ENCODE data around the gene HAT1.

The HAT1 gene

DNA sequence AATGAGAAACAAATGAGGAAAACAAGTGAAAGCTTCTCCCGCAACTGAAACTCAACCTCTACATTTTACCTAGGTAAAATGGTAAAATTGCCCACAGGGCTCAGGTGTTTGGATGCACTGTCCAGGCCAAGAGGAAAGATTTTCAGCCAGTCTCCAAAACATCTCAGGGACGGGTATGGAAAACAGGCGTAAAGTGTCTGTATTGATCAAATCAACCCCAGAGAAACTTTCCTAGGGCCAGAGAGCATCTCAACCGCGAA, 361 bp upstream of the HAT1 start:
- DNase-seq = no peak

DNA sequence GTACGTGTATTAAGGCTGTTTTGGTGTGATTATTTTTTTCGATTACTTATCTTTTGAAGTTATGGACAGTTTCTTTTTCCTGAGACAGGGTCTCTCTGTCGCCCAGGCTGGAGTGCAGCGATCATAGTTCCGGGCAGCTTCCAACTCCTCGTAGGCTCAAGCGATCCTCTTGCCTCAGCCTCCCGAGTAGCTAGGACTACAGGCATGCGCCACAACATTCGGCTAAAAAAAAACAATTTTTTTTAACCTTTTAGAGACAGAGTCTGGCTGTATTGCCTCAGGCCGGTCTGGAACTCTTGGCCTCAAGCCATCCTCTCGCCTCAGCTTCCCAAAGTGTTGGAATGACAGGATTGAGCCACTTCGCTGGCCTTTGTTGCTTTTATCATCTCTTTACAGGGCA, 945 bp downstream of the HAT1 start:
- DNase-seq = no peak

DNA sequence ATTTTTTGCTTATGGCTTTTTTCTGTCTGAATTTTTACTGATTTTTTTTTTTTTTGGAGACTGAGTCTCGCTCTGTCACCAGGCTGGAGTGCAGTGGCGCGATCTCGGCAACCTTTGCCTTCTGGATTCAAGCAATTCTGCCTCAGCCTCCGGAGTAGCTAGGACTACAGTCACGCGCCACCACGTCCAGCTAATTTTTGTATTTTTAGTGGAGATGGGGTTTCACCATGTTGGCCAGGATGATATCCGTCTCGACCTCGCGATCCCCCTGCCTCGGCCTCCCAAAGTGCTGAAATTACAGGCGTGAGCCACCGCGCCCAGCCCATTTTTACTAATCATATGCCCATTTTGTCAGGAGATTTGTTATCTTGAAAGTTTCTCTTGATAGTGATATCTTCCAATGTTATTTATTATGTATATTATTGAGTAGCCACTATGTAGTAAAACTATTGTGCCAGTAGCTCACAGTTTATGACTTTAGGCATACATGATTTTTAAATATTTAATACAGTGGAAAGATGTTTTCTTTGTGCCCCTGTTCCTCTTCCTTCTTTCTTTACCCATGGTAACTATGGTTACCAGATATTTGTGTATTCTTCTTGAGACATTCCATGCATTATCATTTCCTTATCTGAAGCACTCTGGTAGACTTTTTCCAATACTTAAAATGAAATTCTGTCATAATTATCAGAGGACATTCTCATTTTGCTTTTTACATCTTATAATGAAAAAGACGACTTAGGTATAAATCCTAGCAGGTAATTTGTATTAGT, 2.1 kb downstream of the HAT1 start:
- DNase-seq = no peak

DNA sequence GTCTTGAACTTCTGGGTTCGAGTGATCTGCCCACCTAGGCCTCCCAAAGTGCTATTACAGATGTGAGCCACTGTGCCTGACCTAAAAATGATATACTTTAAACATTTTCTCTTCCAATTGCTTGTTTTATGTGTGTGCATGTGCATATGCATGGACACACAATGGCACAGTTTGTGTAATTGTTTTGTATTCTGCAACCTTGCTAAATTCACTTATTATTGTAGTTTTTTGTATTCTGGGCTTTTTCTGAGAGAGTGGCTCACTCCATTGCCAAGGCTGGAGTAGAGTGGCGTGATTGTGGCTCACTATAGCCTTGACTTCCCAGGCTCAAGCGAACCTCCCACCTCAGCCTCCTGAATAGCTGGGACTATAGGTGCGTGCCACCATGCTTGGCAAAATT, 8.1 kb downstream of the HAT1 start:
- DNase-seq = no peak

DNA sequence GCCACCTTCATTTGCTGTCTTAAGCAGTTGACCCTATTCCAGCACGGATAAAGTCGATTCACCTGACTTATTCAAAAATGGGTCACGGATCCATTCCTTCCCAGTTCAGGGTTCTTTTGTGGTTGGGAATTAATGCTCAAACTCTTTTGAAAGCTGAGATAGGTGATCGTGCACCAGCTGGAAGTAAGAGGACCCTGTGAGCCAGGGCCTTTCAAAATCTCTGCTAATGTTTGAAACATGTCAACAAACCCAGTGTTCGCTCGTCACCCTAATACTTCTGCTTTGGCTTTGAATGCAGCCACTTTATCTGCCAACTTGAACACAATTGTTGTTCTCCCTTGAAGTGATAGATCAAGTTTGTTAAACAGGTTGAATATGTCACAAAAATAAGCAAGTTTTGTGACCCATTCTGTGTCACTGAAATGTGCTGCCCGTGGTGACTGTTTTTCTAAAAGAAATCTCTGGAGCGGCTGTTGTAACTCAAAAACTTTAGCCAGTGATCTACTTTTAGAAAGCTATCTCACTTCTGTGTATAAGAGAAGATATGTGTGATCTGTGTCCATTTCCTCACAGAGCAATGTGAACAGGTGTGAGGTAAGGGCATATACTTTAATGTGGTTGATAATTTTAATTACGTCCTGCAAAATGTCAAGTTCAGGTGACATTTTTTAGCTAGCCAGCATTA, 16.9 kb downstream of the HAT1 start:
- no peak for DNase-seq

DNA sequence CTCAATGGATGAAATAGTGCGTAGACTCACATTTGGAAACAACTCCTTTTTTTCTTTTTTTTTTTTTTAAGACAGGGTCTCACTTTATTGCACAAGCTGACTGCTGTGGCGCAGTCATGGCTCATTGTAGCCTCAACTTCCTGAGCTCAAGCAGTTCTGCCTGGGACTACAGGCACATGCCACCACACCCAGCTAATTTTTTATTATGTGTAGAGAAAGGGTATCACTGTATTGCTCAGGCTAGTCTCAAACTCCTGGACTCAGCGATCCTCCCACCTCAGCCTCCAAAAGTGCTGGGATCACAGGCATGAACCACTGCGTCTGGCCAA, 17.4 kb downstream of the HAT1 start:
- no peak for DNase-seq

DNA sequence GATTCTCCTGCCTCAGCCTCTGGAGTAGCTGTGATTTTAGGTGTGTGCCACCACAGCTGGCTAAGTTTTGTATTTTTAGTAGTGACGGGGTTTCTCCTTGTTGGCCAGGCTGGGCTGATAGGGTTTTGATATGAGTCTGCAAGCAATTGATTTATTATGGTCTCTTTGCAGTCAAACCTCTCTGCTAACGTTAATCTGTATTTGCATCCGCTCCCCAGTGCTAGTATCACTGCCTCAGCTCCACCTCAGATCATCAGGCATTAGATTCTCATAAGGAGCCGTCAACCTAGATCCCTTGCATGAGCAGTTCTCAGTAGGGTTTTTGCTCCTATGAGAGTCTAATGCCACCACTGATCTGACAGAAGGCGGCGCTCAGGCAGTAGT, 19.0 kb downstream of the HAT1 start:
- DNase-seq = no peak

DNA sequence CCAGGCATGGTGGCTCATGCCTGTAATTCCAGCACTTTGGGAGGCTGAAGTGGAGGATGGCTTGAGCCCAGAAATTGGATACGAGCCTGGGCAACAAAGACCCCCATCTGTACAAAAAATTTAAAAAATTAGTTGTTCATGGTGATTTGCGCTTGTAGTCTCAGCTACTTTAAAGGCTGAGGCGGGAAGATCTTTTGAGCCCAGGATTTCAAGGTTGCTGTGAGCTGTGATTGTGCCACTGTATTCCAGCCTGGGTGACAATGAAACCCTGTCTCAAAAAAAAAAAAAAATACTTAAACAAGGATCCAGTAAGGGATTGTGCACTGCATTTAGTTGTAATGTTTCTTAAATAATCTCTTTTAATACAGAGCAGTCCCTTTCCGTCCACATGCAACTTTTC, 21.6 kb downstream of the HAT1 start:
- DNase-seq = no peak

DNA sequence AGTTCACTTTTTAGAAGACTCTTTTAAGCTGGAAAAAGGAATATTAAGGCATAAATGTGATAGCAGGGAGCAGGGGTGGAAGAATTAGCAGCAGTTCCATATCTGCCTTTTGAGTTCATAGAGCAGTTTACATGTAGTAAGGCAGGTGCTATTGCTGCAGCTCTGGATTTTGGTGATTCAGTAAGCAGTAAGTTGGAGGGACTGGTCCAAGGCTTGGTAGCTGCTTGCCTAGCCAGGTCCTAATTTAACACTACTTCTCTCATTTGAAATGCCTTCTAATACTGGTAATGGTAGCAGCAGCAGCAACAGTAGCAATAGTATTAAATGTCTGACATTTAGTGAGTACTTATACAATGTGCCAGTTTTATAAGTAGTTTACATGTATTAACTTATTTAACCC, 30.0 kb downstream of the HAT1 start:
- no peak for DNase-seq

DNA sequence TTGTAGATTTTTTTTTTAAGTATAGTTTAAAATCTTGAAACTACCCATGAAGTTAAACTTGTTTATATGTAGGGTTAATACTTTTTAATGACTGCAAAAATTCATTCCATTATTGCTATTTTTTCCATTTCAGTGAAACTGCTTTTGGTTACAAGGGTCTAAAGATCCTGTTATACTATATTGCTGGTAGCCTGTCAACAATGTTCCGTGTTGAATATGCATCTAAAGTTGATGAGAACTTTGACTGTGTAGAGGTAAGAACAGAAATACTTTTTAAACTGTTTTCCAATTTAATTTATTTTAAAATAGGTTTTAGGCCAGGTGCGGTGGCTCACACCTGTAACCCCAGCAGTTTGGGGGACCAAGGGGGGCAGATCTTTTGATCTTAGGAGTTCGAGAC, 30.5 kb downstream of the HAT1 start:
- no peak for DNase-seq

DNA sequence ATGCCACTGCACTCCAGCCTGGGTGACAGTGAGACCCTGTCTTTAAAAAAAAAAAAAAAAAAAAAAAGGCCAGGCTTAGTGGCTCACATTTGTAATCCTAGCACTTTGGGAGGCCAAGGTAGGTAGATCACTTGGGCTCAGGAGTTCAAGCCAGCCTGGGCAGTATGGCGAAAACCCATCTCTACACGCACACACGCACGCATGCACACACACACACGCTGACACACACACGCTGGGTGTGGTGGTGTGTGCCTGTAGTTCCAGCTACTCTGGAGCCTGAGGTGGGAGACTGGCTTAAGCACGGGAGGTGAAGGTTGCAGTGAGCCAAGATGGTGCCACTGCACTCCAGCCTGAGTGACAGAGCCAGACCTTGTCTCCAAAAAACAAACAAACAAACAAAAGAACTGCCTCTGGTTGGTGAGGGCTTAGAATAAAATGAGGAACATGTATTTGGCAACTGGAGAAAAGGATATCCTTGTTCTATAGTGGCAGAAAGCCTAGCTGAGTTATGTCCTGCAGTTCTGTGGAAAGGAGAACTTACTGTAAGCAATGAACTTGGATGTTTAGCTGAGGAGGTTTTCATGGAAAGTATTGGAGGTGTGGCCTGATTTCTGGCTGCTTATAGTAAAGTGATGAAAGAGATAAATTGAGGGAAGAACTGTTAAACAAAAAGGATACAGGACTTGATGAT, 34.0 kb downstream of the HAT1 start:
- no peak for DNase-seq

DNA sequence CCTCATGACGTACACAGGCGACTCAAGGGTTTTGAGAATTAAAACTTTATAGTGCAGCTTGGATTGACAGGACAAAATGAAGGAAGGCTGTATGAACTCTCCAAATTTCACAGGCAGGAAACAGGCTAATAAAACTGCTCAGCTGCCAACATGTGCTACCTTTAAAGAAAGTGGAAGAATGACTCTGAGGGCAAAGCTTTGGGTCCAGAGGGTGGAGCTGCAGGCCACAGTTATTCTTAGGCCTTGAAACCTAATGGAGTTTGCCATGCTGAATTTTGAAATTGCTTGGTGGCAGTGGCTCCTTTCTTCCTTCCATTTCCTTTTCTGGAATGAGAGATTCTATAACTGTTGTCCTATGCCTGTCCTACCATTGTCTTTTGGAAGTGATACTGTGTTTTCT, 34.8 kb downstream of the HAT1 start:
- DNase-seq = no peak

DNA sequence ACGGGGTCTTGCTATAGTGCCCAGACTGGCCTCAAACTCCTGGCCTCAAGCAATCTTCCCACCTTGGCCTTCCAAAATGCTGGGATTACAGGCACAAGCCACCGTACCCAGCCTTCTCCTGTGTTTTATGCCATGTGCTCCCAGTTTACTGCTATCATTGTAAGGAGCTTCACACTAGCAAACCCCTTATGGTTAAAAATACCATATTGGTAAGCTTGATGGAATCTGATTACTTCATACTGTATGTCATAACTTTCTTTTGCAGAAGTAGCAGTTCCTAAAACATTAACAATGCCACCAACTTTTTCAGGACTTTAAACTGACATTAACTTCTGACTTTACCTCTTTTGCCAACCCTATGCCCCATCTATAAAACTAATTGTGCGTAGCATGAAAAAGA, 36.2 kb downstream of the HAT1 start:
- no peak for DNase-seq

DNA sequence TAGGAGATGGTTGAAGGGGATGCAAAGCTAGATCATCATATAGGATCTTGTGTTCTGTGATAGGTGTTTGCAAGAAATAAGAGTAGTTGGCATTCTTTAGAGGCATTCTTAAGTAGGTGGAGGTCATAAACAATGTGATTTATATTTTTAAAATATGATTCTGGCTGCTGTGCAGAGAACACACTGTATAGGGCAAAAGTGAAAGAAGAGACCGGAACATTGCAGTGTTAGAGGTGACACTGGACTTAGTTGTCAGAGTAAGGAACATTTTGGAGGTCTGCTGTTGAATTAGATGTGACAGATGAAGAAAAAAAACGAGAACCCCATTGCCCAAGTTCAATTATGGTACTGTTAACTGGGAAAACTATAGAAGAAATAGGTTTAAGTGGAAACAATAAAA, 37.7 kb downstream of the HAT1 start:
- no peak for DNase-seq

DNA sequence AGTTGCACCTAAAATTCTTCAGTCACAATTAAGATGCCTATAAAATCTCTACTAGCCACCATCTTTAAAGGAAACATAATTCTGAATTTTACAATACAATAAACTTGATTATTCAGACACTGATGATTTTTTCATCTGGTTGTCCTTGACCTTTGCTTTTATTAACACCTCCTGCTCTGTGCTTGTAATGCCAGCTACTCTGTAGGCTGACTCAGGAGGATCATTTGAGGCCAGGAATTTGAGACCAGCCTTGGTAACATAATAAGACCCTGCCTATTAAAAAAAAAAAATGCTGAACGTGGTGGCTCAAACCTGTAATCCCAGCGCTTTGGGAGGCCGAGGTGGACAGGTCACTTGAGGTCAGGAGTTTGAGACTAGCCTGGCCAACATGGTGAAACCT, 38.3 kb downstream of the HAT1 start:
- DNase-seq = no peak

DNA sequence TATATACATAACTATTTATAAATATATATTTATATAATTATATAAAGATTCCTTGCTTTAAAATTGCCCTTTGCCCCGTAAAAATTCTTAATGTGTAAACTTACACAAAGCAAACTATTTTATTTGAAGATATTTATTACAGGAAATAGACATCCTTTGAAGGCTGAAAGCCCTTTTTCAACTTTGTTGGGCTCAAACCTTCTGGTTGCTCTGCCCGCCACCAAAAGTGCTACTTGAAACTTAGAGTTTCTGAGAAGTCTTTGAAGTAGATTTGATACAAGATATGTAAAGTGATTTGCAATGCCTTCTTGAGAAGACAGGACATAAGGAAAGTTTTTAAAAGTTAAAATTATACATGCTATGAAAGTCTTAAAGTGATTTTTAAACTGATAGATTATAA, 40.9 kb downstream of the HAT1 start:
- no peak for DNase-seq

DNA sequence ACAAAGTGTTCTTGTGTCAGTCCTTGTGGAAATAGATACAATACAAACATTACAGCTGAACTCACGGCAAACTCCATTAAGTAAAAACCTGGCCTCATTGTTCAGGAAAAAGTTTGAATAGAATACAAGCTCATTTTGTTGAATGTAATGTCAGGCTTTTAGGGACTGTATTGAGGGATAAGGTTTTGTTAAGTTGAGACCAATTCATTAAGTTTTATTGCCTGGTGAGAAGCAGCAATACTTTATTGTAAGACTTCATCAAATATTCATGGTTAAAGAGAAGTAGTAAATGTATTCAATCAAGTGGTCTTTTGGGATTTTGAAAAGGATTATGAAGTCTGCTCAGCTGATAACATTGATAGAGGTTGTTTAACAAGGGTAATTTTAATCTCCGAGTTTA, 42.0 kb downstream of the HAT1 start:
- no peak for DNase-seq

DNA sequence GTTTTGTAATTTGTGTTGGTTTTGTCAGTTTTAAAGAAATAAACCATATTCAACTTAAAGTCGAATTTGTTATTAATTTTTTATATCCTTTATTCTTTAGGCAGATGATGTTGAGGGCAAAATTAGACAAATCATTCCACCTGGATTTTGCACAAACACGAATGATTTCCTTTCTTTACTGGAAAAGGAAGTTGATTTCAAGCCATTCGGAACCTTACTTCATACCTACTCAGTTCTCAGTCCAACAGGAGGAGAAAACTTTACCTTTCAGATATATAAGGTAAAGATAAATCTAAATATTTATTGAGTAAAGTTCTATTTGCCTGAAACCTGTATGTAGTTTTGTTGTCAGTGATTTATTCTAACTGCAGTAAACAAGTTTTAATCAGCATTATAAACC, 43.0 kb downstream of the HAT1 start:
- no peak for DNase-seq

DNA sequence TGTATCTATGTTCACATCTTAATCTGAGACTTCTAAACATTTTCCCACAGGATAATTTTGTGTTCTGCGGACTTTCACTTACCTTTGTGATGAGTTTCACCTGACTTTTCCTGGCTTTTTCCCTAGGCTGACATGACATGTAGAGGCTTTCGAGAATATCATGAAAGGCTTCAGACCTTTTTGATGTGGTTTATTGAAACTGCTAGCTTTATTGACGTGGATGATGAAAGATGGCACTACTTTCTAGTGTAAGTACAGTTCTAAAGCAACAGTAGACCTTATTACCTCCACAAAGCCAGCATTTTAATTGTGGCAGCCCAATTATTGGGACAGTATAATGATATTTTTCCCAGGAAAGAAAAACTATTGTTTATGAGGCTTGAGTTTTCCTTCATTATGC, 43.4 kb downstream of the HAT1 start:
- DNase-seq = no peak

DNA sequence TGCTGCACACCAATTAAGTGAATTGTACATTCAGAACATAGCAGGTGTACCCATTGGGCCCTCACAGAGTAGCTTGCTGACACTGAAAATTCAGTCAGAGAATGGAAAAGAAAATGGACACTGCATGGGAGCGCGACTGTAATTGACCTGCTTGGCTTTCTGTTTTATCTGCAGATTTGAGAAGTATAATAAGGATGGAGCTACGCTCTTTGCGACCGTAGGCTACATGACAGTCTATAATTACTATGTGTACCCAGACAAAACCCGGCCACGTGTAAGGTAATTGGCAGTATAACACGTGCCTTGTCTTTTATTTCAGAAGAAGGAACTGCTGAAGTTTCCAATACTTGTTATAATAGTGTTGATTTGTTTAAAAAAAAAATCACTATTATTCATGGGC, 44.0 kb downstream of the HAT1 start:
- no peak for DNase-seq

DNA sequence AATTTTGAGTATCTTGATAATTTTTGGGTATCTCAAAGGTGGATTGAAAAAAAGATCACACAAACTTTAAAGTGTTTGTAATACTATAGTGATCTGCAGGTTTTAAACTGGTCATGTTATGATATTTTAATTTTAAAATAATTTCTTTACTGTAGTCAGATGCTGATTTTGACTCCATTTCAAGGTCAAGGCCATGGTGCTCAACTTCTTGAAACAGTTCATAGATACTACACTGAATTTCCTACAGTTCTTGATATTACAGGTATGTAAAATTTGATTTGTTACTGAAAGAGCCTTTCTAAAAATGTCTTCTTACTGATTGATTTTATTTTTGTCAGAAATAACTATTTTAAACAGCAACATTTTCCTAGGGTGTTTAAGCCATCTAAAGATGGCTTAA, 44.4 kb downstream of the HAT1 start:
- DNase-seq = no peak

DNA sequence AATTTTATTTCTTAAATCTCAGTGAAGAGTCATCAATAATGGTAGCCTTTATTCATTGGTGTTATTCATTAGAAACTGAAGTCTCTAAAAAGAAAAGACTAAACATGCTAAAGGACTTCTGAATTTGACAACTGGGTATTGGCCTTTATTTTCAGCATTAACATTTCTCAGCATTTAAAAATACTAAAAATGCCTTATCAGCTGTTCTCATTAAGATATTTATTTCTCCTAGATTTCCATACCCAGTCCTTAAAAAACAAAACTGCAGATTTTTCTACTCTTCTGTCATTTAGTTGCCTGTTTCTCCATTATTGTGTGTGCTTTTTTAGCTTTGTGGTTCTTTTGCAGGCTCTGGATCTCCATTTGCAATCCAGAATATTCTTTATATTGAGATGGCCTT, 46.2 kb downstream of the HAT1 start:
- DNase-seq = no peak

DNA sequence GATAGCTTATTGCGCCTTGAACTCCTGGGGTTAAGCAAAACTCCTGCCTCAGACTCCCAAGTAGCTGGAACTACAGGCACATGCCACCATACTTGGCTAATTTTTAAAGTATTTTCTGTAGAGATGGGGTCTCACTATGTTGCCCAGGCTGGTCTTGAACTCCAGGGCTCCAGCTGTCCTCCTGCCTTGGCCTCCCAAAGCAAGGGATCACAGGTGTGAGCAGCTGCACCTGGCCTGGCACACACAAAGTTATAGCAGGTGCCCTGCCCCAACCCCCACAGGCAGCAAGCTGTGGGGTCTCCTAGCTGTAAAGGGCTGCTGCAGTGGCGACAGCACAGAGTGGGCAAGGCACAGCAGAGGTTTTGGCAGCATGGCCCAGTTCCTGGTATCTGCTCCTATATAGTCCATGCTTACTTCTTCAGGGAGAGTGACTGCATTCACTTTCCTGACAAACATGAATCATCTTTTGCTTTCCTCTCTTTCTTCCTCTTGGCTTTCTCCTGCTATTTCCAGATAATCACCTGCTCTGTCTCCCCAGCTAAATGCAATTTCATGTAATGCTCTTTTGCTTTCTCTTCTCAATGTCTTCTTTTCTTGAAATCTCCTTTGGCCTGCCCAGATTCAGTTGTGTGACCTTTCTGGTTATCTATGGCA, 50.2 kb downstream of the HAT1 start:
- no peak for DNase-seq

DNA sequence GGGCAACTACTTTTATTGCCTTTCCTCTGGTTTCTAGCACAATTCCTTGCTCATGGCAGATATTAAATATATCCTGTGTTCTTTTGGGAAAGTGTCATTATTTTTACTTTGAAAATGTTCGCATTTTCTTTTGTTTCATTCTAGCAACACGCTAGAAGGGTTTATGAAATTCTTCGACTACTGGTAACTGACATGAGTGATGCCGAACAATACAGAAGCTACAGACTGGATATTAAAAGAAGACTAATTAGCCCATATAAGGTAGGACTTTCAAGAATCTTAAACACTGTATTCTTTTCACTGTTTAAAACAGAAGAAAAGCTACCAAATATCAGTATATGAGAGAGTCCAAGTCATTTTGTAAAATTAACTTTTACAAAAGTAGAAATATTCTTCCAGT, 56.8 kb downstream of the HAT1 start:
- no peak for DNase-seq
